ENCODE data around the gene NES.

The NES gene

GRCh38 chr1:156676820-156677615, at the start of gene NES:
Gene NES, minus strand, starts transcription at chr1:156677407. Its CDS starts 143 bp downstream, at chr1:156677264.
- Histone ChIP-seq H3K4me3 (ENCODE audit: low read length) (peak within 1 kb of the TSS; percentile 82), H3K27me3 (ENCODE audit: control insufficient read depth, insufficient read depth, low read length) (peaks cover 9% of the 10 kb centered on the region), H3K4me1 (ENCODE audit: control insufficient read depth, low read depth, low read length) (peaks cover 37% of the 10 kb centered on the region), H3K36me3 (ENCODE audit: control insufficient read depth, low read depth, low read length) (peaks cover 15% of the 10 kb centered on the region), H3K27ac (ENCODE audit: low read length) (no peak within 1 kb of the TSS), H3K9ac (ENCODE audit: low read length) (peak within 1 kb of the TSS; percentile 86), H3K9me3 (ENCODE audit: control insufficient read depth, low read depth, low read length) (no peaks in the 10 kb centered on the region)

GRCh38 chr1:156726549-156727226, 49.5 kb upstream of the NES start:
- Histone ChIP-seq H3K9me3 (ENCODE audit: control insufficient read depth, low read depth, low read length) (no peaks in the 10 kb centered on the region), H3K4me1 (ENCODE audit: control insufficient read depth, low read depth, low read length) (peaks cover 20% of the 10 kb centered on the region), H3K27me3 (ENCODE audit: control insufficient read depth, insufficient read depth, low read length) (no peaks in the 10 kb centered on the region), H3K4me3 (ENCODE audit: low read length) (peak overlapping the region; percentile 56), H3K36me3 (ENCODE audit: control insufficient read depth, low read depth, low read length) (peaks cover 35% of the 10 kb centered on the region), H3K9ac (ENCODE audit: low read length) (no peak overlapping the region), H3K27ac (ENCODE audit: low read length) (no peak overlapping the region)

GRCh38 chr1:156725683-156726280, 48.6 kb upstream of the NES start:
- no peaks in the 10 kb centered on the region for H3K27me3 ChIP-seq (ENCODE audit: control insufficient read depth, insufficient read depth, low read length)
- no peaks in the 10 kb centered on the region for H3K9me3 ChIP-seq (ENCODE audit: control insufficient read depth, low read depth, low read length)
- peak overlapping the region; percentile 56 for H3K4me3 ChIP-seq (ENCODE audit: low read length)
- peaks cover 44% of the 10 kb centered on the region for H3K36me3 ChIP-seq (ENCODE audit: control insufficient read depth, low read depth, low read length)
- peaks cover 20% of the 10 kb centered on the region for H3K4me1 ChIP-seq (ENCODE audit: control insufficient read depth, low read depth, low read length)
- H3K27ac ChIP-seq (ENCODE audit: low read length), result no peak overlapping the region
- no peak overlapping the region for H3K9ac ChIP-seq (ENCODE audit: low read length)

- Histone ChIP-seq H3K27ac (ENCODE audit: low read length) (no peak overlapping the region), H3K27me3 (ENCODE audit: control insufficient read depth, insufficient read depth, low read length) (no peaks in the 10 kb centered on the region), H3K4me3 (ENCODE audit: low read length) (no peak overlapping the region), H3K9me3 (ENCODE audit: control insufficient read depth, low read depth, low read length) (no peaks in the 10 kb centered on the region), H3K36me3 (ENCODE audit: control insufficient read depth, low read depth, low read length) (peaks cover 45% of the 10 kb centered on the region), H3K9ac (ENCODE audit: low read length) (no peak overlapping the region), H3K4me1 (ENCODE audit: control insufficient read depth, low read depth, low read length) (peaks cover 13% of the 10 kb centered on the region)
Observed at GRCh38 chr1:156721535-156721934, 44.3 kb upstream of the NES start.

GRCh38 chr1:156721131-156721530, 43.9 kb upstream of the NES start:
- peaks cover 9% of the 10 kb centered on the region for H3K4me1 ChIP-seq (ENCODE audit: control insufficient read depth, low read depth, low read length)
- no peaks in the 10 kb centered on the region for H3K27me3 ChIP-seq (ENCODE audit: control insufficient read depth, insufficient read depth, low read length)
- no peak overlapping the region for H3K4me3 ChIP-seq (ENCODE audit: low read length)
- no peaks in the 10 kb centered on the region for H3K9me3 ChIP-seq (ENCODE audit: control insufficient read depth, low read depth, low read length)
- no peak overlapping the region for H3K27ac ChIP-seq (ENCODE audit: low read length)
- H3K9ac ChIP-seq (ENCODE audit: low read length), result no peak overlapping the region
- peaks cover 42% of the 10 kb centered on the region for H3K36me3 ChIP-seq (ENCODE audit: control insufficient read depth, low read depth, low read length)

GRCh38 chr1:156717351-156717750, 40.1 kb upstream of the NES start:
- Histone ChIP-seq H3K27me3 (ENCODE audit: control insufficient read depth, insufficient read depth, low read length) (no peaks in the 10 kb centered on the region), H3K9ac (ENCODE audit: low read length) (no peak overlapping the region), H3K4me3 (ENCODE audit: low read length) (no peak overlapping the region), H3K27ac (ENCODE audit: low read length) (no peak overlapping the region), H3K9me3 (ENCODE audit: control insufficient read depth, low read depth, low read length) (no peaks in the 10 kb centered on the region), H3K4me1 (ENCODE audit: control insufficient read depth, low read depth, low read length) (no peaks in the 10 kb centered on the region), H3K36me3 (ENCODE audit: control insufficient read depth, low read depth, low read length) (peaks cover 14% of the 10 kb centered on the region)

GRCh38 chr1:156714830-156715229, 37.6 kb upstream of the NES start:
- no peak overlapping the region for H3K4me3 ChIP-seq (ENCODE audit: low read length)
- no peaks in the 10 kb centered on the region for H3K9me3 ChIP-seq (ENCODE audit: control insufficient read depth, low read depth, low read length)
- H3K27ac ChIP-seq (ENCODE audit: low read length), result no peak overlapping the region
- H3K27me3 ChIP-seq (ENCODE audit: control insufficient read depth, insufficient read depth, low read length), result no peaks in the 10 kb centered on the region
- H3K9ac ChIP-seq (ENCODE audit: low read length), result no peak overlapping the region
- H3K36me3 ChIP-seq (ENCODE audit: control insufficient read depth, low read depth, low read length), result no peaks in the 10 kb centered on the region
- H3K4me1 ChIP-seq (ENCODE audit: control insufficient read depth, low read depth, low read length), result peaks cover 18% of the 10 kb centered on the region

- Histone ChIP-seq H3K9ac (ENCODE audit: low read length) (no peak overlapping the region), H3K9me3 (ENCODE audit: control insufficient read depth, low read depth, low read length) (no peaks in the 10 kb centered on the region), H3K36me3 (ENCODE audit: control insufficient read depth, low read depth, low read length) (no peaks in the 10 kb centered on the region), H3K4me3 (ENCODE audit: low read length) (no peak overlapping the region), H3K4me1 (ENCODE audit: control insufficient read depth, low read depth, low read length) (peaks cover 40% of the 10 kb centered on the region), H3K27me3 (ENCODE audit: control insufficient read depth, insufficient read depth, low read length) (no peaks in the 10 kb centered on the region), H3K27ac (ENCODE audit: low read length) (no peak overlapping the region)
Observed at GRCh38 chr1:156712626-156713025, 35.4 kb upstream of the NES start.

- Histone ChIP-seq H3K27ac (ENCODE audit: low read length) (no peak overlapping the region), H3K9ac (ENCODE audit: low read length) (no peak overlapping the region), H3K36me3 (ENCODE audit: control insufficient read depth, low read depth, low read length) (no peaks in the 10 kb centered on the region), H3K9me3 (ENCODE audit: control insufficient read depth, low read depth, low read length) (no peaks in the 10 kb centered on the region), H3K27me3 (ENCODE audit: control insufficient read depth, insufficient read depth, low read length) (no peaks in the 10 kb centered on the region), H3K4me1 (ENCODE audit: control insufficient read depth, low read depth, low read length) (peaks cover 48% of the 10 kb centered on the region), H3K4me3 (ENCODE audit: low read length) (no peak overlapping the region)
Observed at GRCh38 chr1:156711011-156711817, 34.0 kb upstream of the NES start.

GRCh38 chr1:156709757-156710489, 32.7 kb upstream of the NES start:
- Histone ChIP-seq H3K27me3 (ENCODE audit: control insufficient read depth, insufficient read depth, low read length) (peaks cover 4% of the 10 kb centered on the region), H3K36me3 (ENCODE audit: control insufficient read depth, low read depth, low read length) (no peaks in the 10 kb centered on the region), H3K4me3 (ENCODE audit: low read length) (no peak overlapping the region), H3K4me1 (ENCODE audit: control insufficient read depth, low read depth, low read length) (peaks cover 48% of the 10 kb centered on the region), H3K9ac (ENCODE audit: low read length) (no peak overlapping the region), H3K9me3 (ENCODE audit: control insufficient read depth, low read depth, low read length) (no peaks in the 10 kb centered on the region), H3K27ac (ENCODE audit: low read length) (no peak overlapping the region)

All from iPS-18a (cell line).